Spleen (tissue), 7 donors: ENCODE measurements around the gene PREP.

Source experiments
- POLR2A ChIP-seq, 3 donors: fragments of 450-650 bp; IDR thresholded peaks; one replicate each; pipeline ENCODE4 v1.5.1; 2017; ENCODE audit warnings: antibody characterized with exemption in 3 of 3, mild to moderate bottlenecking in 1 of 3
- TF ChIP-seq, protein P1 (sequence below), 11 experiments: fragments of 200-600 bp in 7 of 11; fragments of 450-650 bp in 4 of 11; sonication (generic) in 4 of 11; IDR thresholded peaks in 8 of 11; conservative IDR thresholded peaks in 3 of 11; 1 replicate in 7 of 11; 2 replicates in 4 of 11; pipeline versions ENCODE4 v1.4.0 to v1.8.0; 2016 to 2021; ENCODE audit warnings: antibody characterized with exemption in 11 of 11, inconsistent platforms in 4 of 11, mild to moderate bottlenecking in 1 of 11
- donor health status: DM: no; HTN: no; CAD: no; lungs with moderate emphysema.
- donor health status: DM: no; HTN: no; CAD: no.
- donor health status: DM: no; HTN: no; CAD: no.

DNA sequence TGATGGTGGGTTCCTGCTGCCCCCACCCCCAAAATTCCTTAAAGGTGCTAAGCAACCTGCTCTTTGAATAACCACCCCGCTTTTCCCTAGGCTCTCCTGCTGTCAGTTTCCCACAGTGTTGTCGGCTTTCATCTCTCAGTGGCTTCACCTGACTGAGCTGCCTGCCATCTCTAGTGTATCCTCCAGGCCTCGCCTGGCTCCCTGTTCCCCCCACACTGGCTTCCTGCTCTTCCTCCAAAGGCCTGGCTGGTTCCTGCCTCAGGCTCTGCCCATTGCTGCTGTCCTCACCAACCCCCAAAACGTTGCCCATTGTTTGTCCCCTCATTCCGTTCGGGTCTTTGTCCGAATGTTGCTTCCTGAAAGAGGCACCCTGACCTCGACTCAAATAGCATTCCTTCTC is 129.3 kb downstream of the PREP start:
- TF ChIP-seq, protein P1, sequence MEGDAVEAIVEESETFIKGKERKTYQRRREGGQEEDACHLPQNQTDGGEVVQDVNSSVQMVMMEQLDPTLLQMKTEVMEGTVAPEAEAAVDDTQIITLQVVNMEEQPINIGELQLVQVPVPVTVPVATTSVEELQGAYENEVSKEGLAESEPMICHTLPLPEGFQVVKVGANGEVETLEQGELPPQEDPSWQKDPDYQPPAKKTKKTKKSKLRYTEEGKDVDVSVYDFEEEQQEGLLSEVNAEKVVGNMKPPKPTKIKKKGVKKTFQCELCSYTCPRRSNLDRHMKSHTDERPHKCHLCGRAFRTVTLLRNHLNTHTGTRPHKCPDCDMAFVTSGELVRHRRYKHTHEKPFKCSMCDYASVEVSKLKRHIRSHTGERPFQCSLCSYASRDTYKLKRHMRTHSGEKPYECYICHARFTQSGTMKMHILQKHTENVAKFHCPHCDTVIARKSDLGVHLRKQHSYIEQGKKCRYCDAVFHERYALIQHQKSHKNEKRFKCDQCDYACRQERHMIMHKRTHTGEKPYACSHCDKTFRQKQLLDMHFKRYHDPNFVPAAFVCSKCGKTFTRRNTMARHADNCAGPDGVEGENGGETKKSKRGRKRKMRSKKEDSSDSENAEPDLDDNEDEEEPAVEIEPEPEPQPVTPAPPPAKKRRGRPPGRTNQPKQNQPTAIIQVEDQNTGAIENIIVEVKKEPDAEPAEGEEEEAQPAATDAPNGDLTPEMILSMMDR (IDR thresholded peaks at IDR 0.05 in 8 of 11, conservative IDR thresholded peaks at IDR 0.05 in 3 of 11) = no peak
- no peak for TF ChIP-seq POLR2A (IDR thresholded peaks at IDR 0.05)
